Endothelial cell (in vitro differentiated cells): Measurements from ENCODE around the gene FAM221B. TPM values are rescaled to one million over a fixed set of nuclear protein-coding genes. Genes with fewer than 3 reads are reported as not detected.
A peak's percentile ranks its signal among the peaks of the same experiment; 100 is the strongest.

Experiments
- DNase-seq: peaks from one replicate; pipeline ENCODE4 v3.0.0; 2021; ENCODE audit warnings: low spot score
- H3K27ac Mint-ChIP-seq: one replicate; pipeline ENCODE4 v1.8.0; 2021; ENCODE audit warnings: mixed read lengths, inconsistent platforms; ENCODE audit not compliant: unreplicated experiment
- H3K27me3 Mint-ChIP-seq: one replicate; pipeline ENCODE4 v1.8.0; 2021; ENCODE audit warnings: mild to moderate bottlenecking, moderate library complexity, mixed read lengths, inconsistent platforms; ENCODE audit not compliant: unreplicated experiment
- H3K36me3 Mint-ChIP-seq: one replicate; pipeline ENCODE4 v1.8.0; 2021; ENCODE audit warnings: mild to moderate bottlenecking, low read depth, mixed read lengths, inconsistent platforms; ENCODE audit not compliant: unreplicated experiment
- H3K4me1 Mint-ChIP-seq: one replicate; pipeline ENCODE4 v1.8.0; 2021; ENCODE audit warnings: mild to moderate bottlenecking, mixed read lengths, inconsistent platforms; ENCODE audit not compliant: unreplicated experiment
- H3K4me3 Mint-ChIP-seq: one replicate; pipeline ENCODE4 v1.8.0; 2021; ENCODE audit warnings: mild to moderate bottlenecking, mixed read lengths, inconsistent platforms; ENCODE audit not compliant: unreplicated experiment
- H3K9me3 Mint-ChIP-seq: one replicate; pipeline ENCODE4 v1.8.0; 2021; ENCODE audit warnings: mixed read lengths, inconsistent platforms; ENCODE audit not compliant: unreplicated experiment
- CTCF ChIP-seq: fragments of 200-600 bp; sonication (generic); IDR thresholded peaks from one replicate; pipeline ENCODE4 v1.5.0; 2021; ENCODE audit warnings: antibody characterized with exemption; ENCODE audit not compliant: unreplicated experiment
- total RNA-seq: library from RNA; stranded (reverse); fragmentation: NEBNext Ultra II Directional; extraction: Animal tissue kit (Norgen Biotek cat#: 25700); gene quantifications from one replicate; pipeline ENCODE4 v1.2.1, GENCODE V29; 2021; ENCODE audit not compliant: unreplicated experiment

FAM221B gene
- total RNA-seq, 1 donor from 2014 or later: not detected

GRCh38 chr9:35869621-35870216, 41.2 kb upstream of the FAM221B start:
- Mint-ChIP-seq H3K27ac (no peak overlapping the region), H3K4me3 (no peak overlapping the region), H3K4me1 (peaks cover 11% of the 10 kb centered on the region), H3K27me3 (peaks cover 8% of the 10 kb centered on the region), H3K36me3 (no peaks in the 10 kb centered on the region), H3K9me3 (no peaks in the 10 kb centered on the region)
- TF ChIP-seq CTCF: no peak
- no peak for DNase-seq

- H3K27me3 Mint-ChIP-seq: peaks cover 8% of the 10 kb centered on the region
- peaks cover 19% of the 10 kb centered on the region for H3K4me1 Mint-ChIP-seq
- no peak overlapping the region for H3K27ac Mint-ChIP-seq
- no peak for DNase-seq
- H3K4me3 Mint-ChIP-seq: no peak overlapping the region
- no peaks in the 10 kb centered on the region for H3K36me3 Mint-ChIP-seq
- TF ChIP-seq CTCF: no peak
- no peaks in the 10 kb centered on the region for H3K9me3 Mint-ChIP-seq
Observed at GRCh38 chr9:35868933-35869332, 40.4 kb upstream of the FAM221B start.

GRCh38 chr9:35867538-35867937, 39.0 kb upstream of the FAM221B start:
- Mint-ChIP-seq H3K27me3 (peaks cover 9% of the 10 kb centered on the region), H3K36me3 (no peaks in the 10 kb centered on the region), H3K27ac (no peak overlapping the region), H3K4me3 (no peak overlapping the region), H3K4me1 (peaks cover 20% of the 10 kb centered on the region), H3K9me3 (no peaks in the 10 kb centered on the region)
- no peak for DNase-seq
- TF ChIP-seq CTCF: no peak

- H3K27me3 Mint-ChIP-seq: peaks cover 13% of the 10 kb centered on the region
- no peak for DNase-seq
- peak overlapping the region; percentile 52 for H3K27ac Mint-ChIP-seq
- H3K36me3 Mint-ChIP-seq: no peaks in the 10 kb centered on the region
- H3K9me3 Mint-ChIP-seq: no peaks in the 10 kb centered on the region
- H3K4me1 Mint-ChIP-seq: peaks cover 23% of the 10 kb centered on the region
- no peak for TF ChIP-seq CTCF
- H3K4me3 Mint-ChIP-seq: no peak overlapping the region
Observed at GRCh38 chr9:35864695-35865255, 36.2 kb upstream of the FAM221B start.

- peaks cover 33% of the 10 kb centered on the region for H3K4me1 Mint-ChIP-seq
- no peak overlapping the region for H3K27ac Mint-ChIP-seq
- no peak for DNase-seq
- H3K4me3 Mint-ChIP-seq: no peak overlapping the region
- TF ChIP-seq CTCF: no peak
- H3K27me3 Mint-ChIP-seq: peaks cover 11% of the 10 kb centered on the region
- H3K36me3 Mint-ChIP-seq: no peaks in the 10 kb centered on the region
- H3K9me3 Mint-ChIP-seq: no peaks in the 10 kb centered on the region
Observed at GRCh38 chr9:35863583-35863982, 35.1 kb upstream of the FAM221B start.
